Astrocyte of the spinal cord (primary cell): Measurements from ENCODE around the gene BMP4.

ENCODE experiments used
- DNase-seq: peaks from one replicate; pipeline ENCODE4 v3.0.0; 2011; ENCODE audit warnings: low read depth, low spot score
- H3K4me3 ChIP-seq: 2 replicates; pipeline ENCODE4 v1.5.1; 2011; ENCODE audit warnings: low read depth, mild to moderate bottlenecking, low read length, moderate library complexity
- in situ Hi-C: cut with HindIII; loops from 2 replicates; pipeline ENCODE4 v1.10.0; 2017; ENCODE audit warnings: low sequenced_read_pairs
- TF ChIP-seq, protein P1 (sequence below): IDR thresholded peaks from 2 replicates; pipeline ENCODE4 v1.5.1; 2012; ENCODE audit warnings: low read depth, mild to moderate bottlenecking, low read length, inconsistent platforms

The BMP4 gene

DNA sequence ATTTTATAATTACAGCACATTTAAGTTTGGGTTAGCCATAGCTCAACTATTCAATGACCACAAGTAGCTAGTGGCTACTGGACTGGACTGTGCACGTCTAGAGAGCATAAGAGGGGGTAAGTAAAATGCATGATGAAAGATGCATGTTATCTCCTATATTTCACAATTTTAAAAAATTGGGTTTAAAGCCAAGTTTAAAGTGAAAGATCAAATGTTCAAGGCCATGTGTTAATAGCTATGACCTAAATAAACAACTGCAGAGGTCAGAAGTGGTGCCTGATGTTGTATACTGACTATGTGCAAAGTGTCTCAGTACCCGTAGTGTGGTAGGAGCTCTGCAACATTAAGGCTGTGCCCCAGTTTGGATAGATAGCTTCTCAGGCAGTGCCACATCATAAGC is 48.2 kb downstream of the BMP4 start:
- H3K4me3 ChIP-seq, result no peak overlapping the region
- DNase-seq, result no peak
- TF ChIP-seq, protein P1, sequence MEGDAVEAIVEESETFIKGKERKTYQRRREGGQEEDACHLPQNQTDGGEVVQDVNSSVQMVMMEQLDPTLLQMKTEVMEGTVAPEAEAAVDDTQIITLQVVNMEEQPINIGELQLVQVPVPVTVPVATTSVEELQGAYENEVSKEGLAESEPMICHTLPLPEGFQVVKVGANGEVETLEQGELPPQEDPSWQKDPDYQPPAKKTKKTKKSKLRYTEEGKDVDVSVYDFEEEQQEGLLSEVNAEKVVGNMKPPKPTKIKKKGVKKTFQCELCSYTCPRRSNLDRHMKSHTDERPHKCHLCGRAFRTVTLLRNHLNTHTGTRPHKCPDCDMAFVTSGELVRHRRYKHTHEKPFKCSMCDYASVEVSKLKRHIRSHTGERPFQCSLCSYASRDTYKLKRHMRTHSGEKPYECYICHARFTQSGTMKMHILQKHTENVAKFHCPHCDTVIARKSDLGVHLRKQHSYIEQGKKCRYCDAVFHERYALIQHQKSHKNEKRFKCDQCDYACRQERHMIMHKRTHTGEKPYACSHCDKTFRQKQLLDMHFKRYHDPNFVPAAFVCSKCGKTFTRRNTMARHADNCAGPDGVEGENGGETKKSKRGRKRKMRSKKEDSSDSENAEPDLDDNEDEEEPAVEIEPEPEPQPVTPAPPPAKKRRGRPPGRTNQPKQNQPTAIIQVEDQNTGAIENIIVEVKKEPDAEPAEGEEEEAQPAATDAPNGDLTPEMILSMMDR, result no peak
- in situ Hi-C loops, result no loop called here

DNA sequence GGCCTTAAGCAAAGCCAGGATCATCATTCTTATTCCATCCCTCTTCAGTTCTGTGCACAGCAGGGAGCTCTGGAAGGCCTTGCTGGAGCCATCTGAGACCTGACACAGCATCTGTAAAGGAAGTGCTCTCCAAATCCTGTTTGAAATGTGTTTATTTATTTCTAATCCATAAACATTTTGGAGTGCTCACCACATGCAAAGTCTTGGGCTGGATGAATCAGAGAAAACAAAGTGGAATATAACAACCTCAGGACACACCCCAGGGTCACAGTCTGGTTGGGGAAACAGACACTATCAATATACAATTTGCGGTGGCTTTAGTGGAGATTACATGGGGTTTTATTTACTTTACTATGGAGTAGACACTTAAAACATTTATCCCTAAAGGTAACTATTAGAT is 54.3 kb downstream of the BMP4 start:
- in situ Hi-C loops, result no loop called here
- DNase-seq, result no peak
- TF ChIP-seq, protein P1, result no peak
- H3K4me3 ChIP-seq, result no peak overlapping the region

DNA sequence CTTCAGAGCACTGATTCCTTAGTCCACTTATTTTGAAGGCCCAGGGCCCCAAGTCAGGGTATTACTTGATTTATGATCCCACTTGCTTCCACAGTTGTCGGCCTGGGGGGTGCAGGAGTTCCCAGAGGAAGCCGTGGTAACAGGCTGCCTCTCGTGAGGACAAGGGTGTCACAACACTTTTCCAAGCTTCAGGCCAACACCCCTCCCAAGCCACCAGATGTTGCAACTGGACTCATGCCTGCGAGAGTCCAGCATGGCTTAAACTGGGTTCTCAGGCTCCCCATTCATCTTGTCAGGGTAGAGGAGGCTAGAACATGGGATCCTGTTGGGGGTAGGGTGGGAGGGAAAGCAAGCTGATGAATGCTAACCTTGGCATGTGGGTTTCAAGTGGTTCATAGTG is 56.1 kb downstream of the BMP4 start:
- in situ Hi-C loops, result no loop called here
- TF ChIP-seq, protein P1, result no peak
- DNase-seq, result no peak

More for the DNA sequence above, 56.1 kb downstream of the BMP4 start:
- no peak overlapping the region for H3K4me3 ChIP-seq
